GM18909 (cell line): ENCODE measurements around the gene OR1D2.
A peak's percentile ranks its signal among the peaks of the same experiment; 100 is the strongest.
"Not testable (repeated sequence)": the region's sequence is repeated elsewhere in the genome, so short reads cannot be mapped to it uniquely, and the experiment has no call there.

Source experiments
- ATAC-seq: cut with Tn5 transposase; IDR thresholded peaks from one replicate; pipeline ENCODE4 v1.9.1; 2021; ENCODE audit warnings: mild to moderate bottlenecking; ENCODE audit not compliant: unreplicated experiment, poor library complexity

OR1D2 gene, protein sequence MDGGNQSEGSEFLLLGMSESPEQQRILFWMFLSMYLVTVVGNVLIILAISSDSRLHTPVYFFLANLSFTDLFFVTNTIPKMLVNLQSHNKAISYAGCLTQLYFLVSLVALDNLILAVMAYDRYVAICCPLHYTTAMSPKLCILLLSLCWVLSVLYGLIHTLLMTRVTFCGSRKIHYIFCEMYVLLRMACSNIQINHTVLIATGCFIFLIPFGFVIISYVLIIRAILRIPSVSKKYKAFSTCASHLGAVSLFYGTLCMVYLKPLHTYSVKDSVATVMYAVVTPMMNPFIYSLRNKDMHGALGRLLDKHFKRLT

GRCh38 chr17:3104322-3104721 lies at the start of gene OR1D2:
Gene OR1D2 (minus strand): TSS chr17:3104422. CDS start chr17:3092996, 11,426 bp downstream.
- no peak for ATAC-seq

- ATAC-seq = not testable (repeated sequence)
These were observed 33.3 kb upstream of the OR1D2 start for GRCh38 chr17:3137494-3137893.

DNA sequence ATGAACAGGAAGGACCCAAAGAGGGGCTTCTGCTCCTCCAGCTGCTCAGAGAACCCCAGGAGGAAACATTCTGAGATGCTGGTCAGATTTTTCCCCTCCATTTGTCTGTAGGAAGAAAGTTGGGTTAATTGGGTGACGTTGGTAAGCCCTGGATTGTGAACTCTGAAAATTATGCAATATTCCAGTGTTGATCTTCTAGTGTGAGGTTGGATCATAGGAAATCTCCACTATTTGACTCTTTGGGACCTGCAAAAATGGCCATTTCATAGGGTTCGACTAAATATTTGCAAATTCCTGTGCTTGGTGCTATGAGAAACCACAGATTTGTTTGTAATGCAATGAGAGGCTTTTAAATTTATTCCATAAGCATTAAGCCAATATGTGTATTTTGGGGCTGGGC lies 23.2 kb upstream of the OR1D2 start, which contains the start of gene OR1G1:
Gene OR1G1 (minus strand): TSS at position 101 of the 400 bp plus-strand sequence. CDS start 0 bp downstream, at position 101.
- ATAC-seq = no peak

- ATAC-seq = not testable (repeated sequence)
These were observed 30.4 kb downstream of the OR1D2 start for GRCh38 chr17:3073850-3074249.

GRCh38 chr17:3065192-3065591 lies 39.0 kb downstream of the OR1D2 start:
- ATAC-seq = not testable (repeated sequence)

- not testable (repeated sequence) for ATAC-seq
These were observed 40.7 kb downstream of the OR1D2 start, which contains the start of gene OR1D5 for GRCh38 chr17:3063507-3063906. Gene OR1D5 (minus strand): TSS chr17:3063607. CDS start chr17:3063607, 0 bp downstream.

GRCh38 chr17:3062824-3063377 lies 41.3 kb downstream of the OR1D2 start:
- not testable (repeated sequence) for ATAC-seq

DNA sequence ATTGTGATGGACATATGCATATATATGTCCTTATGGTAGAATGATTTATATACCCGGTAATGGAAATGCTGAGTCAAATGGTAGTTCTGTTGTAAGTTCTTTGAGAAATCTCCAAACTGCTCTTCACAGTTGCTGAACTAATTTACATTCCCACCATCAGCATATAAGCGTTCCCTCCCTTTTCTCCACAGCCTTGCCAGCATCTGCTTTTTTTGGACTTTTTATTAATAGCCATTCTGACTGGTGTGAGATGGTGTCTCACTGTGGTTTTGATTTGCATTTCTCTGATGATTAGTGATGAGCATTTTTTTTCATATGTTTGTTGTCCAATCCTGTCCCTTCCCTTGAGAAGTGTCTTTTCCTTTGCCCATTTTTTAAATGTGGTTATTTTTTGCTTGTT lies 49.4 kb downstream of the OR1D2 start:
- not testable (repeated sequence) for ATAC-seq

GRCh38 chr17:3049705-3050295 lies 54.4 kb downstream of the OR1D2 start:
- no peak for ATAC-seq

GRCh38 chr17:3048727-3049471 lies 55.3 kb downstream of the OR1D2 start:
- peak; percentile 95 for ATAC-seq

- ATAC-seq = no peak
These were observed 57.5 kb downstream of the OR1D2 start for GRCh38 chr17:3046753-3047152.

DNA sequence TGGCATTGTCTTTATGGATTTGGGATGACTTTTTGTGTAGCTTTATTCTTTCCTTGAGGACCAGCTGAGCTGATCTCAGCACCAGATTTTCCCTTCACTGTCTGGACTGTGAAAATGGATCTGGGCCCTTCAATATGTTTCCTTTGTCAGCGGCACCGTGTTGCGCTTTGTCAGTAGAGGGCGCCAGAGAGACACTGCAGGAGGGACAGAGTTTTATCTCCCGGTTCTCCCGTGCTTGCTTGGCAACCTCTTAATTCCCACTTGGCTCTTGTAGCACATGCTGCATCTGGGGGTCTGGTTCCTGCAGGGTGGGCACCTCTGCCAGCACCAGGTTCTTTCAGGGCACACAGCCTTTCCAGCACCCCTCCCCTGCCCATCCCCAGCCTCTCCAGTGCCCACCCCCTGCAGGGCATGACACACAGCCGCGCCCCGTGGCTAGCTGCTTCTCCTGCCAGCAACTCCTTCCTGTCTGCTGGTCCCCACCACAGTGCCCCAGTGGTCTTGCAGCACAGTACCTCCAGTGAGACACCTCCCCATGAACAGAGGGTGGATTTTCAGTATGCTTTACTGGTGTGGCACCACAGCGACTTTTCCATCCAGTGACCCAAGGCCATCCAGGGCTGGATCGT lies 60.4 kb downstream of the OR1D2 start:
- ATAC-seq = no peak

DNA sequence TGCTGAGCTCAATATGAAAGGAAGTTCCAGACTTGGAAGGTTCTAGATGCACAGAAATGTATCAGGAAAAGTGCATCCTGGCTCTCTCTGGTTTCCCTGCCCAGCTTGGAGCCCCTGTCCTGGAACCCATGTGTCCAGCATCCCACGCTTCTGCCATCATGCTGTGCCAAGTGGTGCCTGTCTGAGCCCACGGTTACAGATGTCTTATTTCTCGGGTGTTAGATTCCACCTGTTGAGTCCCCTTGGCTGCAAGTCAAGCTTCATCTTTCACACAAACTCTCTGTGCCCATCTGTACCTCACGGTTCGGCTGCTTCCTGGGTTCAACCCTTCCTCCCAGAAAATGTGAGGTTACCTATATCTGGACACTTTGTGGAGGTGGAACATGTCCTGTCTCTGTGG lies 63.3 kb downstream of the OR1D2 start:
- no peak for ATAC-seq

DNA sequence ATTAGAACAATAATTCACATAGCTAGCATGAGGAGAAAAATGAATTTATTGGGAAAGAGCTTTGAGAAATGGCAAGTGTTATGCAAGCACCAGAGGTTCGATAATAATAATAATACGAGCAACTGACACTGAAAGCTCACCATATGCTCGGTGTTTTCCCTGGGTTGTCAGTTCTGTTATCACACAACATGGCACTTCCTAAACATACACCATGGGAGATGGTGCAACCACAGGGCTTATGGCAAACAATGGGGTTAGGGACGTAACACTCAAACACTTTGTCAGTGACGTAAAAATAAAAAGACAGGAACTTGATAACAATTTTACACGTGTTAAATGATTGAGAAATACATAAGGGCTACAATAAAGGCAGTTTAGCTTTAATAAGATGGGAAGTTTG lies 64.5 kb downstream of the OR1D2 start:
- no peak for ATAC-seq

- ATAC-seq = no peak
These were observed 65.3 kb downstream of the OR1D2 start for GRCh38 chr17:3038941-3039340.
